Calu3 (cell line): ENCODE results near the gene LHFPL3. TPM values are rescaled to one million over a fixed set of nuclear protein-coding genes. Genes with fewer than 3 reads are reported as not detected.

Experiments
- BruUV-seq: library from RNA; stranded (reverse); fragments of 400-500 nt; replicated peaks from 2 replicates; lab custom pipeline; 2021; lab: Mats Ljungman, UMichigan
- CTCF ChIA-PET: fragments of 300-600 bp; sonication (Branson Sonifier 250); formaldehyde crosslinking; loops from one replicate; lab custom pipeline; 2022; ENCODE audit warnings: antibody characterized with exemption; lab: Charles Lee
- DNase-seq: peaks from one replicate; pipeline ENCODE4 v3.0.0; 2022
- H3K27ac Mint-ChIP-seq: one replicate; pipeline ENCODE4 v1.8.0; 2022; ENCODE audit warnings: mixed read lengths; ENCODE audit not compliant: unreplicated experiment
- H3K27me3 Mint-ChIP-seq: one replicate; pipeline ENCODE4 v1.8.0; 2022; ENCODE audit warnings: mixed read lengths; ENCODE audit not compliant: unreplicated experiment
- H3K36me3 Mint-ChIP-seq: one replicate; pipeline ENCODE4 v1.8.0; 2022; ENCODE audit warnings: mild to moderate bottlenecking, moderate library complexity, mixed read lengths; ENCODE audit not compliant: insufficient read depth, unreplicated experiment
- H3K4me1 Mint-ChIP-seq: one replicate; pipeline ENCODE4 v1.8.0; 2022; ENCODE audit warnings: mild to moderate bottlenecking, low read depth, mixed read lengths; ENCODE audit not compliant: unreplicated experiment
- H3K4me3 Mint-ChIP-seq: one replicate; pipeline ENCODE4 v1.8.0; 2022; ENCODE audit warnings: mild to moderate bottlenecking, low read depth, moderate library complexity, mixed read lengths; ENCODE audit not compliant: unreplicated experiment
- H3K9me3 Mint-ChIP-seq: one replicate; pipeline ENCODE4 v1.8.0; 2022; ENCODE audit warnings: low read depth, mixed read lengths; ENCODE audit not compliant: unreplicated experiment
- CTCF ChIP-seq: fragments of 200-600 bp; IDR thresholded peaks from one replicate; pipeline ENCODE4 v1.8.0; 2022; ENCODE audit warnings: antibody characterized with exemption; ENCODE audit not compliant: unreplicated experiment
- intact Hi-C: fragments of 100-400 bp; cut with micrococcal nuclease; formaldehyde crosslinking; loops from one replicate; pipeline ENCODE4 v1.10.0; 2022; ENCODE audit not compliant: unreplicated experiment
- total RNA-seq: library from RNA; stranded (reverse); gene quantifications from 2 replicates; pipeline ENCODE4 v1.2.3, GENCODE V29; 2022

Gene LHFPL3
- total RNA-seq, 1 experiment from 2014 or later: not detected

GRCh38 chr7:104903846-104904245 lies 575.4 kb downstream of the LHFPL3 start:
- Mint-ChIP-seq H3K4me1 (peaks cover 7% of the 10 kb centered on the region), H3K4me3 (no peak overlapping the region), H3K9me3 (no peaks in the 10 kb centered on the region), H3K27me3 (no peaks in the 10 kb centered on the region), H3K27ac (no peak overlapping the region), H3K36me3 (no peaks in the 10 kb centered on the region)
- BruUV-seq: no TSS peak
- CTCF ChIA-PET: no interaction called here
- no peak for TF ChIP-seq CTCF
- no peak for DNase-seq
- intact Hi-C loops: no loop called here

- CTCF ChIA-PET: no interaction called here
- DNase-seq: no peak
- no TSS peak for BruUV-seq
- Mint-ChIP-seq H3K9me3 (no peaks in the 10 kb centered on the region), H3K36me3 (no peaks in the 10 kb centered on the region), H3K4me3 (no peak overlapping the region), H3K4me1 (peaks cover under 1% of the 10 kb centered on the region), H3K27me3 (no peaks in the 10 kb centered on the region), H3K27ac (no peak overlapping the region)
- intact Hi-C loops: no loop called here
- TF ChIP-seq CTCF: no peak
These were observed 577.6 kb downstream of the LHFPL3 start for GRCh38 chr7:104906032-104906431.

DNA sequence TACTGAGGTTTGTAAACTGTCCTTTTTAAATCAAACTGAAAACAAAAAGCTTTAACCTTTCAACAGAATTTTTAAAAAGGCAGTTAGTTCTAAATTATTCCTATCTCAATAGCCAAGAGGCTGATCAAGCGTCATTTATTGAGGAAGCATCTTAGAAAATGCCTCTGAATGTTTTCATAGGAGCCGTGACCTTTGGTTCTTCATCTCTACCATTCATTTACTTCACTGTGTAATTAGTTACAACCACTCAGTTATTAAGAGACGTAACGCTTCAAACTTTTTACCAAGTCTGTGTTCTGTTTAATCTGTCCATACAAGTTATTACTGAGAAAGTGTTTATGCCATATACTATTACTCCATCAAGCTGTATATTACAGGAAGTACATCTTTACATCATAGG lies 578.2 kb downstream of the LHFPL3 start:
- no peaks in the 10 kb centered on the region for H3K27me3 Mint-ChIP-seq
- no peaks in the 10 kb centered on the region for H3K9me3 Mint-ChIP-seq
- DNase-seq: no peak
- intact Hi-C loops: no loop called here
- H3K4me3 Mint-ChIP-seq: no peak overlapping the region
- CTCF ChIA-PET: no interaction called here
- H3K36me3 Mint-ChIP-seq: no peaks in the 10 kb centered on the region
- H3K27ac Mint-ChIP-seq: no peak overlapping the region
- no peak for TF ChIP-seq CTCF
- H3K4me1 Mint-ChIP-seq: no peaks in the 10 kb centered on the region
- no TSS peak for BruUV-seq

DNA sequence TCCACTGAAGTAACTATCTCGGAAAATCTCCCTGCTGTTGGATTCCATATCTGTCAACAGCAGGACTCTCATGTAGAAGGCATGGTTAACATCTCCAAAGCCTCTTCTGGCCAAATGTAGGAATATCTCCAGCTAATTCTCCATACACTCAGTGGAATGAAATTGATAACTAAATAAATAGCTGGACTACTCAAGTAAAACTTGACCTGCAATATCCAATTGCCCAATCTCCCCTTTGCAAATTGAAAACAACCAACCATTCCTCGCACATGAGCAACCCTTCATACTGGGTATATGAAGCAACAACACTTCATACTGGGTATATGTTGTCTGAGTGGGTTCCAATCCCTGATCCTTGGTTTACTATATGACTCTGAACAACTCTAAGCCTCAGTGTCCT lies 580.2 kb downstream of the LHFPL3 start:
- Mint-ChIP-seq H3K4me3 (no peak overlapping the region), H3K36me3 (no peaks in the 10 kb centered on the region), H3K4me1 (no peaks in the 10 kb centered on the region), H3K27me3 (no peaks in the 10 kb centered on the region), H3K27ac (no peak overlapping the region), H3K9me3 (no peaks in the 10 kb centered on the region)
- no peak for TF ChIP-seq CTCF
- intact Hi-C loops: no loop called here
- no TSS peak for BruUV-seq
- CTCF ChIA-PET: no interaction called here
- DNase-seq: no peak
